ENCODE measurements around the gene RABGAP1L.
"Not testable (repeated sequence)": the region's sequence is repeated elsewhere in the genome, so short reads cannot be mapped to it uniquely, and the experiment has no call there.

Gene RABGAP1L

DNA sequence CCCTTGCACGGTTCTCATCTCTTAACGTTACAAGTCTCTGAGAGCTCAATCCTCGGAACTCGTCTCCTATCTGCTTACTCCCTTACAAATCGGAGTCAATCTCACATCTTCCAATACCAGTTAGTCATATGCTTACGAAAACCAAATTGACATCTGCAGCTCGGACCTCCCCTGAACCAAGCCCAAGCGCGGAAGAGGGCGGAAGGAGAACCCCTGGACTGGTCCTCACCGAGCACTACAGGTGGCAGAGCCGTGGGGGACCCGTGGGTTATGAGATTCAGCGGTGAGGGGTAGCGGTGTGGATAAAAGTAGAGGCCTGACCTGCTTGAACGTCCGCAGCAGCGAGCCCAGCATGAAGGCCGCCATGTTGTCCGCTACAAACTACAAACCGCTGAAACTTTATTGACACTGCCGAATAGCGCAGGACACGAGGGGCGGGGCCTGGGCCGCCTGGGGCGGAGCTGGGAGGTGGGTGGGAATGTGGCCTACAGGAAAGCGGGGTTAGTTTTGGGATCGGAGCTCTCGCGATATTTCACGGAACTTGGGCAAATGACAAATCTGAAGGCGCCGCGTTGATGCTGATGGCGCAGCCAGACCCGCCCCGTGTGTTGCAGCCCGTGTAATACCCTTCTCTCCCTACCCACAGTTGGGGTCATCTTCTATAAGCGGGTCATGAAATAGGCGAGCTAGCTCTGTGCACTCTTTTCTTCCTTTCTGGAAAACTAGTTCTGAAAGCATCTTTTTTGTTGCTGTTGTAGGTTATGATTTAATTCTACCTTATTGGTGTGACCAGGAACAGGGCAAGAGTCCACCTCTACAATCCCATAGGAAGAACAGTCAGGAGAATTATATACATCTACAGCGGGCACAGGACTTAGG, 864.0 kb downstream of the RABGAP1L start, which contains the start of gene MRPS14:
Gene MRPS14 (minus strand): TSS at position 383 of the 879 bp plus-strand sequence. CDS start 17 bp downstream, at position 366.
- DNase-seq, result peak; percentile 98

DNA sequence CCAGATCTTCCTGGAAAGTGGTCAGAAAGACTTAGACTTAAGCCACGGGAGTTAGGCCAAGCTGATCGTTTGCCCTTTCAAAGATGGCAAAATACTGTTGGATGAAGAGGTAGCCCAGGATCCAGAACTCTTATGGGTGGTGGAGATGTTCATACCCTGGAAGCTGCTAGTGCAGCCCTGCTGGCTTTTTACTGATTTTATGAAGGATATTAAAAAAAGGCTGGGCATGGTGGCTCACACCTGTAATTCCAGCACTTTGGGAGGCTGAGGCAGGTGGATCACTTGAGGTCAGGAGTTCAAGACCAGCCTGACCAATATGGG, 864.6 kb downstream of the RABGAP1L start:
- not testable (repeated sequence) for DNase-seq

DNA sequence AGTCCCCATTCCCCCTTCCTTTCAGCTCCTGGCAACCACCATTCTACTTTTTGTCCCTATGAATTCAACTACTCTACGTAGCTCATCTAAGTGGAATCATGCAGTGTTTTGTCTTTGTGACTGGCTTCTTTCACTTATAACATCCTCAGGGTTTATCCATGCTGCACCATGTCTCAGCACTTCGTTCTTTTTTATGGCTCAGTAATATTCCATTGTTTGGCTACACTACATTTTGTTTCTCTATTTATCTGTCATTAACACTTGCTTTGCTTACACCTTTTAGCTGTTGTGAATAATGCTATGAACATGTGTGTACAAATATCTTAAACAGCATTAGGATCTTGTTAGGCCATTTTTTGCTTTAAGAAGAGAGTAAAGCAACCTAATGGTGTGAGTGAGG, 865.5 kb downstream of the RABGAP1L start:
- no peak for DNase-seq

DNA sequence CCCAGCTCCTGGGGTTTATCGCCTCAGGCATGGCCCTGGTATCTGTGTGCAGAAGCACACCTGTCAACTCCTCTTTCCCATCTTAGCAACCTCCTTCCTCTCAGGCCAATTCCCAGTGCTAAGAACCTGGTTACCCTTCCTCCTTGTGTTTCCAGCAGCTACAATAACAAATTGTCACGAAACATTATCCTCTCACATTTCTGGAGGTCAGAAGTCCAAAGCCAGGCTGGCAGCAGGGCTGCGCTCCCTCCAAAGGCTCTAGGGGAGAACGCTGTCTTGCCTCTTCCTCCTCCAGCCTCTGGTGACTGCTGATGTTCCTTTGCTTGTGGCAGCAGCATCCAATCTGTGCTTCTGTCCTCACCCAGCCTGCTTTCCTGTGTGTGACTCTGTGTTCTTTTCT, 874.6 kb downstream of the RABGAP1L start:
- DNase-seq, result no peak

DNA sequence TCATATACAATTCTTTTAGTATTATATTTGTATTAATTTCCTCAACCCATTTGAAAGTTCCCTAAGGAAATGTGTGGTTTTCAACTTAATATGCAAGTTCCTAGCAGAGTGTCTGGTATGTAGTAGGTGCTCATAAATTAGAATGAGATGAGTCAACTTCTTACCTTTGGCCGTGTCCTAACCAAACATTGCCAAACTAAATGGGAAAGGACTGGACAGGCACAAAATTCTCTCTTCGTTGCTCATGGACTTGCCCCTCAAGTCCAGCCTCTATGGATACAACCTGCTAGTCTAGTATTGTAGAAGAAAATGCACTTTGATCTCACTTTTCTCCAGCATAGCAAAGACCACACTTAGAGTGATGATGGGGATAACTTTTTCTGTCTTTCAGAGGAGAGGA, 875.5 kb downstream of the RABGAP1L start:
- no peak for DNase-seq

DNA sequence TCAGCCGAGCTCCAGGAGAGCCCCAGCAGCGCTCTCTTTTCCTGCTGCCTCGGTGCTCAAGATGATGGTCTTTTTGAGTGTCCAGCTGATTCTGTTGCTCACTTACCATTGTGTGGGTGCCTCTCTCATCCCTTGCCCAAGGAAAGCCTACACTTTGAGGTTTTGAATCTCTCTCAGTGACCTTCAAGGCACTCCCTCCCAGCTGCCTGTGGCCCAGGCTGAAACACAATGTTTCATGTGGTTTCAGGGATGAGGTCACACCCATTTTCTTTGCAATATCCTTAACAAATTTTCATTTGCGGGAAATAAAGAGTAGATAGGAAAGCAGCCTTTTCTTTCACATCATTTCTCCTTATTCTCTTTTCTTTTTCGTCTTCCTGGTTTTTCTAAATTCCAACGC, 876.5 kb downstream of the RABGAP1L start:
- DNase-seq, result no peak

DNA sequence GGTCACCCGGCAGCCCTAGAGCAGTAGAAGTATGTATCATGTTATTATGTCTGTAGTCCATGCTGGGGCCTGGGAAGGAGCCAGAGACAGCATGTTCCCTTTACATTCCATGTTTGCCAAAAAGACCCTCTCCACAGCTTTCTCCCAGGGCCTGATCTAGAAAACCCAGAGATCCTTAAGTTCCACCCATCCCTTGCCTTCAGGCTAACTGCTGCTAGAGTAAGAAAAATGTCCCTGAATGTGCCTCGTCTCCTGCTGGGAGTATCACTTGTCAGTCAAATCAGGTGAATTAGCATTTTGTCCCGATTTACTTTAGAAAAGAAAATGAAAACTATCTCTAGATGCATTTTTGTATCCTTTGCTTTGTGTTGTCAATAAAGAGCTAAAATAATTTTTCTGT, 877.2 kb downstream of the RABGAP1L start:
- DNase-seq, result no peak

DNA sequence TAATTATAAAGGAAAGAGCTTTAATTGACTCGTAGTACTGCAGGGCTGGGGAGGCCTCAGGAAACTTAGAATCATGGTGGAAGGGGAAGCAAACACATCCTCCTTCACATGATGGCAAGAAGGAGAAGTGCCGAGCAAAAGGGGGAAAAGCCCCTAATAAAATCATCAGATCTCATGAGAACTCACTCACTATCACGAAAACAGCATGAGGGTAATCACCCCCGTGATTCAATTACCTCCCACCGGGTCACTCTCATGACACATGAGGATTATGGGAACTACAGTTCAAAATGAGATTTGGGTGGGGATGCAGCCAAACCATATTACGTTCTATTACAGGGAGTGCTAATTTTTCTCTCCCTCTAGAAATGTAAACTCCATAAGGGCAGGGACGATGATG, 878.1 kb downstream of the RABGAP1L start:
- DNase-seq, result no peak

DNA sequence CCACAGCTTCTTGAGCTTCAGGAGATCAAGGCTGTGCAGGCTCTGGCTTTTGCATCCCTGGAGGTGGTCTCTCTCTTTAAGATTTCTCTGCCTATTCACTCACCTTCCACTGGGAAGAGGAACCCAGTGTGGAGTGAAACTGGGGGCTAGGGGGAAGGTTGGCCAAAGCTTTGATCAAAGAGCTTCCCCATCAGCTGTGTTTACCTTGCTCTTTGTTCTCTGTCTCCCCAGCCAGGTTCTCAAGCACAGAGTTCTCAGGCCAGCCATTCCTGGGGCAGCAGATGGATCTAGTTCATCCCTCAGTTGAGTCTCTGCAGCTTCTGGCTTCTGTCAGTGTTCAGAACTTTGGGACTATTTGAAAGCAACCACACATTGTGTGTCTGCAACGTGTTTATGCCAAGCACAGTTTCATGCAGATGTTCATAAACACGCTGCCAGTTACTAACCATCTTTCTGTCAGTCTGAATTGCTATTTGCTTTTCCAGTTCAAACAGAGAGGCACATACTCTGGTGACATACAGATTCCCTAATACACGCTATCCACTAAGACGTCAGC, 881.1 kb downstream of the RABGAP1L start:
- DNase-seq, result no peak

DNA sequence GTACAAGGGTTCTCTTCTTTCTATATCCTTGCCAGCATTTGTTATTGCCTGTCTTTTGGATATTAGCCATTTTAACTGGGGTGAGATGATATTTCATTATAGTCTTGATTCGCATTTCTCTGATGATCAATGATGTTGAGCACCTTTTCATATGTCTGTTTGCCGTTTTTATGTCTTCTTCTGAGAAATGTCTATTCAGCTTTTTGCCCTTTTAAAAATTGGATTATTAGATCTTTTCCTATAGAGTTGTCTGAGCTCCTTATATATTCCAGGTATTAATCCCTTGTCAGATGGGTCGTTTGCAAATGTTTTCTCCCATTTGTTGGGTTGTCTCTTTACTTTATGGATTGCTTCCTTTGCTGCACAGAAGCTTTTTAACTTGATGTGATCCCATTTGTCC, 883.3 kb downstream of the RABGAP1L start:
- DNase-seq, result no peak

DNA sequence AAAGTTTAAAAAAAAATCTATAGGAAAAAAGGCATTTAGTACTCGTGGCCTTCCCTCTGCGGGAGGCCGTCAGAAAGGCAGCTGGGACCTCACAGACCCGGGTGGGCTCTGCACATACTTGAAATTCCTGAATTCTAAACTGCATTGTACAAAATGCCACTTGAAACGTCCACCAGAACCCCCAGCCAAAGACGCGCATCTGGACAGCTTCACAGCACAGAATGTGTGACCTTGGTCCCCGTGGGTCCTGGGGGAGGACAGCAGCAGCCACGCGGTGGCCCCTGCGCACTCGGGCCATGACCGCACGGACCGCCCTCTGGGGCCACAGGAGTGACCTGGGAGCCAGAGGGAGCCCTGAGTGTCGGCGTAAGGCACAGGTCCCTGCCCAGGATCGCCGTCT, 884.5 kb downstream of the RABGAP1L start:
- no peak for DNase-seq

DNA sequence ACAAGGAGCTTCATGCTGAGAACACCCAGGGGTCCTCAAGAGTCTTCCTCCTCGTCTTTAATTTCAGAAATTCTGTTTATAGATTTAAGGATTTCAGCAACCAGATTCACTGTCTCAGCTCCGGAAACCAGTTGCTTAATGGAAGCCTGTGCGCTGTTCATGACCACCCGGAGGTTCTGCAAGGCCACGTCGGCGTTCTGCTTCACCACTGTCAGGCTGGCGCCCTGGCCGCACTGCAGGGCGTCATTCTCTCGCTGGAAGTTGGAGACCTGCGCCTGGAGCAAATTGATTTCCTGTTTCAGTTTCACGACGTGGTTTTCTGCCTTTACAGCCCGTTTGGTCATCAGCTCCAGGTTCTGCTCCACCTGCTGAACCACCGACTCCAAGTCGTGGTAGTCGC, 885.3 kb downstream of the RABGAP1L start:
- not testable (repeated sequence) for DNase-seq
